H1 (cell line): Measurements from ENCODE around the gene MYH7B. TPM values are rescaled to one million over a fixed set of nuclear protein-coding genes. Genes with fewer than 3 reads are reported as not detected.
A peak's percentile ranks its signal among the peaks of the same experiment; 100 is the strongest.

Source experiments
- CTCF ChIA-PET: fragments of 300-600 bp; sonication (Branson Sonifier 250); formaldehyde crosslinking; loops from one replicate; lab custom pipeline; 2021; ENCODE audit not compliant: partially characterized antibody; lab: Charles Lee
- POLR2A ChIA-PET: fragments of 300-600 bp; sonication (Branson Sonifier 250); formaldehyde crosslinking; loops from one replicate; lab custom pipeline; 2021; ENCODE audit warnings: inconsistent platforms; ENCODE audit not compliant: partially characterized antibody; lab: Charles Lee
- DNase-seq, 2 experiments: peaks; one replicate each; pipeline versions ENCODE4 v3.0.0 to v3.0.0-alpha.2; 2010 to 2022; ENCODE audit warnings: low spot score in 2 of 2, low read depth in 1 of 2, mixed read lengths in 1 of 2
- FAIRE-seq: peaks from 2 replicates; lab custom pipeline; 2011; peaks lifted over from hg19 to GRCh38; lab: Jason Lieb, UNC
- H2AFZ ChIP-seq: 2 replicates; pipeline ENCODE4 v1.8.1; 2012; ENCODE audit warnings: low read length, inconsistent platforms
- H2AK5ac ChIP-seq: 2 replicates; pipeline ENCODE4 v1.6.1; 2013; ENCODE audit warnings: low read depth, low read length
- H2BK120ac ChIP-seq: replicated peaks from 2 replicates; pipeline ENCODE3; 2013; ENCODE audit warnings: low read depth, low read length, inconsistent platforms
- H2BK12ac ChIP-seq: 2 replicates; pipeline ENCODE4 v1.6.1; 2013; ENCODE audit warnings: low read depth, low read length
- H2BK15ac ChIP-seq: 2 replicates; pipeline ENCODE4 v1.6.1; 2013; ENCODE audit warnings: low read length
- H2BK20ac ChIP-seq: 2 replicates; pipeline ENCODE4 v1.6.1; 2013; ENCODE audit warnings: low read length
- H2BK5ac ChIP-seq: 2 replicates; pipeline ENCODE4 v1.6.1; 2013; ENCODE audit warnings: low read depth, low read length
- H3K14ac ChIP-seq: 2 replicates; pipeline ENCODE4 v1.6.1; 2013; ENCODE audit warnings: inconsistent platforms; ENCODE audit not compliant: insufficient read length
- H3K18ac ChIP-seq: 2 replicates; pipeline ENCODE4 v1.6.1; 2013; ENCODE audit warnings: low read length; ENCODE audit errors: extremely low read depth
- H3K23ac ChIP-seq: 2 replicates; pipeline ENCODE4 v1.6.1; 2013; ENCODE audit warnings: inconsistent platforms; ENCODE audit not compliant: insufficient read length
- H3K23me2 ChIP-seq: 2 replicates; pipeline ENCODE4 v1.6.1; 2013; ENCODE audit warnings: low read depth, low read length
- H3K27ac ChIP-seq: 2 replicates; pipeline ENCODE4 v1.6.1; 2011; ENCODE audit warnings: low read depth, low read length, inconsistent platforms
- H3K27me3 ChIP-seq, 4 experiments: replicated peaks in 1 of 4; 1 replicate in 1 of 4; 2 replicates in 3 of 4; pipeline versions ENCODE4 v1.6.1 to v1.8.1; 2011 to 2013; ENCODE audit warnings: low read length in 3 of 4, mild to moderate bottlenecking in 3 of 4, inconsistent platforms in 2 of 4, mixed read lengths in 2 of 4, moderate library complexity in 1 of 4; ENCODE audit not compliant: control insufficient read depth in 3 of 4, insufficient read depth in 3 of 4; ENCODE audit errors: extremely low read depth in 1 of 4
- H3K36me3 ChIP-seq, 4 experiments: 2 replicates each; pipeline versions ENCODE4 v1.6.1 to v1.8.1; 2011 to 2013; ENCODE audit warnings: mild to moderate bottlenecking in 4 of 4, low read length in 3 of 4, moderate library complexity in 2 of 4, control low read depth in 1 of 4, inconsistent platforms in 1 of 4; ENCODE audit not compliant: insufficient read depth in 4 of 4, control insufficient read depth in 2 of 4
- H3K4ac ChIP-seq: replicated peaks from 2 replicates; pipeline ENCODE3; 2013; ENCODE audit warnings: low read length, low read depth, mixed read lengths, inconsistent platforms; ENCODE audit not compliant: insufficient read length
- H3K4me1 ChIP-seq, 4 experiments: replicated peaks in 1 of 4; 1 replicate in 1 of 4; 2 replicates in 3 of 4; pipeline versions ENCODE4 v1.6.1 to v1.8.1; 2011 to 2013; ENCODE audit warnings: low read length in 3 of 4, inconsistent platforms in 2 of 4, mixed read lengths in 1 of 4; ENCODE audit not compliant: insufficient read depth in 4 of 4, control insufficient read depth in 3 of 4
- H3K4me2 ChIP-seq, 2 experiments: 2 replicates each; pipeline versions ENCODE4 v1.6.1 to v1.8.1; 2011 to 2013; ENCODE audit warnings: low read depth in 2 of 2, low read length in 2 of 2, control low read depth in 1 of 2, inconsistent platforms in 1 of 2, mild to moderate bottlenecking in 1 of 2; ENCODE audit not compliant: insufficient read depth in 1 of 2
- H3K4me3 ChIP-seq, 4 experiments: fragments of 200-600, 300-600 bp in 1 of 4; sonication (generic), shearing (Covaris generic), sonication (Bioruptor Twin) in 1 of 4; 2 replicates each; pipeline versions ENCODE4 v1.5.1 to v1.8.1; 2011 to 2016; ENCODE audit warnings: low read length in 4 of 4, low read depth in 3 of 4, control low read depth in 2 of 4, inconsistent platforms in 2 of 4, mild to moderate bottlenecking in 2 of 4, mixed read lengths in 1 of 4, moderate library complexity in 1 of 4; ENCODE audit not compliant: insufficient read depth in 2 of 4; ENCODE audit errors: extremely low read depth in 1 of 4
- H3K56ac ChIP-seq: replicated peaks from 2 replicates; pipeline ENCODE3; 2013; ENCODE audit warnings: low read depth, mild to moderate bottlenecking, mixed read lengths, low read length, inconsistent platforms; ENCODE audit not compliant: insufficient read length
- H3K79me1 ChIP-seq: 2 replicates; pipeline ENCODE4 v1.6.1; 2013; ENCODE audit warnings: low read depth, low read length, control low read depth
- H3K79me2 ChIP-seq, 2 experiments: 2 replicates each; pipeline versions ENCODE4 v1.6.1 to v1.8.1; 2012 to 2013; ENCODE audit warnings: low read length in 2 of 2, mild to moderate bottlenecking in 2 of 2, inconsistent platforms in 1 of 2; ENCODE audit not compliant: insufficient read depth in 2 of 2, control insufficient read depth in 1 of 2
- H3K9ac ChIP-seq, 4 experiments: replicated peaks in 1 of 4; 1 replicate in 1 of 4; 2 replicates in 3 of 4; pipeline versions ENCODE4 v1.6.1 to v1.8.1; 2011 to 2013; ENCODE audit warnings: low read depth in 3 of 4, low read length in 3 of 4, control low read depth in 2 of 4, mild to moderate bottlenecking in 2 of 4, moderate library complexity in 2 of 4, inconsistent platforms in 1 of 4; ENCODE audit errors: extremely low read depth in 1 of 4
- H3K9me3 ChIP-seq, 2 experiments: 2 replicates each; pipeline versions ENCODE4 v1.6.1 to v1.8.1; 2012 to 2013; ENCODE audit warnings: mild to moderate bottlenecking in 2 of 2, moderate library complexity in 2 of 2, control low read depth in 1 of 2, inconsistent platforms in 1 of 2, low read depth in 1 of 2, low read length in 1 of 2, mixed read lengths in 1 of 2; ENCODE audit not compliant: insufficient read depth in 2 of 2
- H4K20me1 ChIP-seq, 2 experiments: replicated peaks in 1 of 2; 2 replicates each; pipeline versions ENCODE3 to v1.8.1; 2011 to 2013; ENCODE audit warnings: inconsistent platforms in 2 of 2, low read length in 2 of 2, mild to moderate bottlenecking in 1 of 2; ENCODE audit not compliant: insufficient read depth in 2 of 2, control insufficient read depth in 1 of 2
- H4K5ac ChIP-seq: 2 replicates; pipeline ENCODE4 v1.6.1; 2013; ENCODE audit warnings: low read length, low read depth, mixed read lengths, inconsistent platforms; ENCODE audit not compliant: insufficient read length
- H4K8ac ChIP-seq: 2 replicates; pipeline ENCODE4 v1.8.0; 2013; ENCODE audit warnings: mild to moderate bottlenecking, moderate library complexity, low read length, inconsistent platforms; ENCODE audit not compliant: insufficient read depth; ENCODE audit errors: extremely low read depth
- H4K91ac ChIP-seq: replicated peaks from 2 replicates; pipeline ENCODE3; 2013; ENCODE audit warnings: low read length, mixed read lengths, inconsistent platforms; ENCODE audit not compliant: insufficient read length
- POLR2AphosphoS5 ChIP-seq: IDR thresholded peaks from 2 replicates; pipeline ENCODE4 v1.6.1; 2011; ENCODE audit warnings: low read depth, low read length
- SP1 ChIP-seq: IDR thresholded peaks from 2 replicates; pipeline ENCODE4 v1.6.1; 2011; ENCODE audit warnings: low read depth, low read length
- WGBS, 2 experiments: shearing (Covaris generic) in 1 of 2; methylation state at CpG; one replicate each; pipeline versions ENCODE4 v1.1.6 to v1.1.7; 2013 to 2015; ENCODE audit warnings: low lambda C conversion rate in 2 of 2, mixed read lengths in 2 of 2, inconsistent platforms in 1 of 2, low coverage in 1 of 2, missing lambda C conversion rate in 1 of 2; ENCODE audit not compliant: insufficient replicate concordance in 2 of 2, insufficient coverage in 1 of 2, insufficient read length in 1 of 2; ENCODE audit errors: extremely low coverage in 1 of 2, missing lambda C conversion rate in 1 of 2; 5-methylcytosine and 5-hydroxymethylcytosine counted together
- polyA plus RNA-seq, 7 experiments: library from polyadenylated mRNA; depleted of rRNA in 3 of 7; stranded (reverse) in 5 of 7; unstranded in 2 of 7; fragments of >200 nt in 5 of 7; fragments of 200-250 nt in 2 of 7; gene quantifications; 1 replicate in 5 of 7; 2 replicates in 1 of 7; 4 replicates in 1 of 7; pipeline versions ENCODE4 v1.2.1 to v1.2.3, GENCODE V29; 2011 to 2013; ENCODE audit warnings: missing spikeins in 2 of 7, mixed read lengths in 2 of 7
- total RNA-seq: library from RNA; stranded (reverse); fragmentation: NEBNext Ultra II Directional; extraction: Animal tissue kit (Norgen Biotek cat#: 25700); gene quantifications from 2 replicates; pipeline ENCODE4 v1.2.1, GENCODE V29; 2021

MYH7B gene
- total and polyA plus RNA-seq, 2 of the 8 experiments (the other 6 are each of a cell fraction or from before 2014, with no cell fraction given), result 0.15 to 0.30 TPM

GRCh38 chr20:34951652-34952051 lies 4.0 kb upstream of the MYH7B start:
- no peaks in the 10 kb centered on the region for H3K79me2 ChIP-seq

More at GRCh38 chr20:34951652-34952051, 4.0 kb upstream of the MYH7B start:
- no peak overlapping the region for H3K4me3 ChIP-seq
- no peak overlapping the region for H4K8ac ChIP-seq
- no peak overlapping the region for H3K18ac ChIP-seq
- ChIA-PET CTCF (interaction anchor here (0.6 to 3.7 kb wide), 5 partner anchors 8 to 117 kb away, joined by 3 to 18 read pairs (median 3); no protein-coding TSS in a partner anchor), POLR2A (interaction anchor here (1.3 to 3.3 kb wide), 3 partner anchors 9 to 29 kb away, joined by 4 to 16 read pairs (median 9); no protein-coding TSS in a partner anchor)
- H3K4me1 ChIP-seq, result peaks cover 0 to 10% (median 0%) of the 10 kb centered on the region in 4 experiments; a peak in 2 of 7 replicates
- FAIRE-seq (no peak), DNase-seq (no peak)
- no peak overlapping the region for H2BK20ac ChIP-seq
- no peak overlapping the region for H2BK120ac ChIP-seq
- H3K4ac ChIP-seq, result no peak overlapping the region
- H2BK15ac ChIP-seq, result no peak overlapping the region
- peaks cover 0 to 6% (median 1%) of the 10 kb centered on the region in 4 experiments; a peak in 2 of 8 replicates for H3K36me3 ChIP-seq
- H3K27me3 ChIP-seq, result peaks cover 0 to 5% (median 1%) of the 10 kb centered on the region in 4 experiments; a peak in 3 of 7 replicates
- no peaks in the 10 kb centered on the region for H3K79me1 ChIP-seq
- no peak overlapping the region for H3K23ac ChIP-seq
- H3K9ac ChIP-seq, result no peak overlapping the region
- H2AK5ac ChIP-seq, result no peak overlapping the region
- H3K56ac ChIP-seq, result no peak overlapping the region
- WGBS, 2 experiments, result 87% methylated on average over 8 of the region's 8 CpGs; no CpG with 5 or more reads in 1 of the 2 experiments
- no peak overlapping the region for H4K5ac ChIP-seq
- no peaks in the 10 kb centered on the region for H3K9me3 ChIP-seq
- H2AFZ ChIP-seq, result no peak overlapping the region
- H2BK5ac ChIP-seq, result no peak overlapping the region
- 0 out of 2 replicates have a peak overlapping the region, but pooled peaks have one; percentile 40 for H3K27ac ChIP-seq
- TF ChIP-seq POLR2AphosphoS5 (no peak), SP1 (no peak)
- no peak overlapping the region for H4K91ac ChIP-seq
- no peak overlapping the region for H3K4me2 ChIP-seq
- peaks cover 0 to 2% of the 10 kb centered on the region in 2 experiments for H4K20me1 ChIP-seq
- no peak overlapping the region for H2BK12ac ChIP-seq
- no peak overlapping the region for H3K14ac ChIP-seq
- peaks cover 4% of the 10 kb centered on the region; the same call in 1 of the 2 replicates for H3K23me2 ChIP-seq
